Measurements from ENCODE around the gene PRKCZ.

The PRKCZ gene

DNA sequence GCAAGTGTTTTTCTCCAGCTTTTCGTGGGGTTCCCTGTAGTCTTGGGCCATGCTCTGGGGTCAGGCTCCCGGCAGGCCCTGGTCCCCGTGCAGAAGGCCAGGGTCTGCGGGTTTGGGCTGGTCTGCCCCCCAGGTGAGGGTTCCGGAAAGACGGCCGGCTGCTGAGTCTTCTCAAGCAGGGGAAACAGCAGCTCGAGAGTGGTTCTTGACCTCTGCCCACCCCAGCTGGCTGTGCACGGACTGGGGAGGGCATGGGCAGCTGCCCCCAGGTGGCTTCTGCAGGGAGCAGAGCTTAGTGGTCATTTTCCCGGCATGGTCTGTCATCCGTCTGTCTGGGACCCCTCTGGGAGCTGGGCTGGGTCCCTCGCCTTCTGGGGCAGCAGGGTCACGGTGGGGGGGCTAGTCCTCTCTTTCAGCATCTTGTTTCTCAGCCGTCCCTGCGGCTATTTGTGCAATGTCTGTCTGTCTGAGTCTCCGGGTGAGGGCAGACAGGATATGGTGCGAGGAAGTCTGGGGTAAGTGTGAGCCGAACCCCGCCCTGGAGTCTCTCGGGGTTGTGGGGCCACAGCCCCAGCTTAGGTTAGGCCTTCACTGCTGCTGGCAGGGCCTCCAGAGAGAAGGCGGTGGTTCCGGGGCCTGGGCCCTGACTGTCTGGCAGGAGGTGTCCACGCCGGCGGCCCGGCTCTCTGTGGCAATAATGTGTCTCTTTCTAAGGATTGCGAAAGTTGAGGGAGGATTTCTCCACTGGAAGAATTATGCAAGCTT is 184.0 kb downstream of the PRKCZ start:
- no peak for DNase-seq

DNA sequence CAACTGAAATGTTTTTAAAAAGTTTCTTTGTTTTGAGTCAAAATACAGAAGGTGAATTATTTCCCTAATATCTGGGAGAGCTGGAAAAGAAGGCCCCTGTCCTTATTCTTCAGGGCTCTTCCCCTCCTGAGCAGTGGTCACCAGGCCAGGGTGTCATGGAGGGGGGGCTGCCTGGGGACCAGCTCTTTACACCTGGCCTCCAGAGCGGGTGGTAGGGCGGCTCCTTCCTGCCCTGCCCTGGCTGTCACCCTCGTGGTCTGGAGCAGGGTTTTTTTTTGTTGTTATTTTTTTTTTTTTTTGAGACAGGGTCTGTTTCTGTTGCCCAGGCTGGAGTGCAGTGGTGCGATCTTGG is 184.5 kb downstream of the PRKCZ start:
- DNase-seq, result no peak
